Measurements from ENCODE around the gene MRPL28.

The MRPL28 gene

GRCh38 chr16:377419-377951, 7.1 kb upstream of the MRPL28 start:
- H3K4me3 ChIP-seq (ENCODE audit: low read depth, low read length) = no peak overlapping the region
- DNase-seq (ENCODE audit: low read depth) = no peak
- TF ChIP-seq CTCF (IDR thresholded peaks at IDR 0.05; ENCODE audit: low read depth, low read length, missing control alignments) = no peak

- DNase-seq (ENCODE audit: low read depth) = no peak
- no peak overlapping the region for H3K4me3 ChIP-seq (ENCODE audit: low read depth, low read length)
- no peak for TF ChIP-seq CTCF (IDR thresholded peaks at IDR 0.05; ENCODE audit: low read depth, low read length, missing control alignments)
These were observed 6.6 kb upstream of the MRPL28 start for GRCh38 chr16:376817-377418.

GRCh38 chr16:375927-376816, 5.8 kb upstream of the MRPL28 start:
- no peak for TF ChIP-seq CTCF (IDR thresholded peaks at IDR 0.05; ENCODE audit: low read depth, low read length, missing control alignments)
- DNase-seq (ENCODE audit: low read depth) = no peak

GRCh38 chr16:375212-375611, 4.9 kb upstream of the MRPL28 start:
- no peak overlapping the region for H3K4me3 ChIP-seq (ENCODE audit: low read depth, low read length)
- DNase-seq (ENCODE audit: low read depth) = no peak
- TF ChIP-seq CTCF (IDR thresholded peaks at IDR 0.05; ENCODE audit: low read depth, low read length, missing control alignments) = no peak

More at GRCh38 chr16:375927-376816, 5.8 kb upstream of the MRPL28 start:
- no peak overlapping the region for H3K4me3 ChIP-seq (ENCODE audit: low read depth, low read length)

GRCh38 chr16:374616-374926, 4.2 kb upstream of the MRPL28 start:
- DNase-seq (ENCODE audit: low read depth) = no peak
- no peak for TF ChIP-seq CTCF (IDR thresholded peaks at IDR 0.05; ENCODE audit: low read depth, low read length, missing control alignments)
- no peak overlapping the region for H3K4me3 ChIP-seq (ENCODE audit: low read depth, low read length)

- H3K4me3 ChIP-seq (ENCODE audit: low read depth, low read length) = no peak overlapping the region
- no peak for TF ChIP-seq CTCF (IDR thresholded peaks at IDR 0.05; ENCODE audit: low read depth, low read length, missing control alignments)
- DNase-seq (ENCODE audit: low read depth) = no peak
These were observed 3.7 kb upstream of the MRPL28 start for GRCh38 chr16:373848-374615.

Measured in GM12864 (cell line).